ENCODE results near the gene CNGB1. TPM values are rescaled to one million over a fixed set of nuclear protein-coding genes. Genes with fewer than 3 reads are reported as not detected.

Gene CNGB1
- total and polyA plus RNA-seq, 2 of the 13 experiments (the other 11 are each of a cell fraction or from before 2014, with no cell fraction given): 0.02 to 0.15 TPM

DNA sequence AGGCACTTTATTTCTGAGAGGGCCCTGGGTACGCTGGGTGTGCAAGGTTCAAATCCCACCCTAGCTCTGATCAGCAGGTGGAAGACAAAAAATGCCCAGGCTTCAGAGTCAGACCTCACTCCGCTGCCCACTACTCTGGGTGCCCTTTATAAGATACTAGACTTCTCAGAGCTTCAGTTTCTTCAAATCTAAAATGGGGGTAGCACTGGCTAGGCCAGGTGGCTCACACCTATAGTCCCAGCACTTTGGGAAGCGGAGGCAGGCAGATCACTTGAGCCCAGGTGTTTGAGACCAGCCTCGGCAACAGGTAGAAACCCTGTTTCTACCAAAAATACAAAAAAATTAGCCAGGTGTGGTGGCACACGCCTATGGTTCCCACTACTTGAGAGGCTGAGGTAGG is 32.0 kb upstream of the CNGB1 start:
- Histone ChIP-seq H4K20me1 (ENCODE audit: insufficient read depth, low read length) (no peaks in the 10 kb centered on the region), H3K9me3 (ENCODE audit: low read length) (peaks cover 8% of the 10 kb centered on the region), H3K4me1 (ENCODE audit: insufficient read depth, low read length) (peaks cover 34% of the 10 kb centered on the region), H3K4me3 (replicated peaks in 1 of 3; ENCODE audit: insufficient read depth in 1 of 3, low read depth in 2 of 3, low read length in 3 of 3) (no peak overlapping the region), H3K27ac (ENCODE audit: extremely low read length, insufficient read depth, low read length) (no peak overlapping the region), H3K27me3 (ENCODE audit: control insufficient read depth in 1 of 2, insufficient read depth in 2 of 2, low read length in 2 of 2) (no peaks in the 10 kb centered on the region; a peak in 1 of 5 replicates), H2AFZ (ENCODE audit: low read length) (no peak overlapping the region), H3K36me3 (replicated peaks in 1 of 2; ENCODE audit: control insufficient read depth in 1 of 2, insufficient read depth in 2 of 2, low read length in 2 of 2) (peaks cover 3 to 26% of the 10 kb centered on the region in 2 experiments; a peak in 4 of 5 replicates), H3K79me2 (ENCODE audit: insufficient read depth, low read length) (peaks cover 9% of the 10 kb centered on the region), H3K9ac (ENCODE audit: insufficient read depth, low read depth, low read length) (no peak overlapping the region), H3K4me2 (ENCODE audit: low read depth, low read length) (no peak overlapping the region)
- ChIA-PET POLR2A (interaction anchor here (1.5 kb wide), 1 partner anchor 110 kb away, joined by 3 read pairs; no protein-coding TSS in a partner anchor), CTCF (ENCODE audit: low intra/inter-chr PET ratio, low total read pairs) (no interaction called here)
- FAIRE-seq (no peak), ATAC-seq (no peak), DNase-seq (ENCODE audit: low spot score) (no peak)
- intact Hi-C loops (cut with micrococcal nuclease; ENCODE audit: unreplicated experiment): loop anchor here (5.0 to 10.0 kb wide), 2 partner anchors 206 to 268 kb away; partner anchors contain the start of gene KATNB1
- in situ Hi-C loops (cut with HindIII; ENCODE audit: extremely low pct_ligation_motif_present, low pct_unique_long_range_greater_than_20kb): loop anchor here (5.0 kb wide), 2 partner anchors 106 to 246 kb away; no protein-coding TSS in a partner anchor
- WGBS (ENCODE audit: low lambda C conversion rate): 93% methylated on average over 5 of the region's 5 CpGs
- BruUV-seq (replicated peaks): TSS peak; percentile 43
- TF ChIP-seq ZNF20 (CRISPR knock-in tag; IDR thresholded peaks at IDR 0.05) (no peak), ZBTB33 (CRISPR knock-in tag; IDR thresholded peaks at IDR 0.05) (no peak), KDM3A (CRISPR knock-in tag; IDR thresholded peaks at IDR 0.05; ENCODE audit: low read depth) (no peak), NFE2L2 (IDR thresholded peaks at IDR 0.05; ENCODE audit: low read length) (no peak), ZNF207 (IDR thresholded peaks at IDR 0.05; ENCODE audit: borderline replicate concordance) (no peak), MEIS2 (CRISPR knock-in tag; IDR thresholded peaks at IDR 0.05) (no peak), RERE (CRISPR knock-in tag; IDR thresholded peaks at IDR 0.05; ENCODE audit: low read depth) (no peak), ISL2 (CRISPR knock-in tag; IDR thresholded peaks at IDR 0.05) (no peak), YY1 (IDR thresholded peaks at IDR 0.05; ENCODE audit: insufficient read depth, insufficient replicate concordance, low read depth, low read length) (no peak), ZBTB8A (CRISPR knock-in tag; IDR thresholded peaks at IDR 0.05; ENCODE audit: borderline replicate concordance, low read depth) (no peak), ZNF563 (CRISPR knock-in tag; IDR thresholded peaks at IDR 0.05) (no peak)
- TF ChIP-seq, protein P1, sequence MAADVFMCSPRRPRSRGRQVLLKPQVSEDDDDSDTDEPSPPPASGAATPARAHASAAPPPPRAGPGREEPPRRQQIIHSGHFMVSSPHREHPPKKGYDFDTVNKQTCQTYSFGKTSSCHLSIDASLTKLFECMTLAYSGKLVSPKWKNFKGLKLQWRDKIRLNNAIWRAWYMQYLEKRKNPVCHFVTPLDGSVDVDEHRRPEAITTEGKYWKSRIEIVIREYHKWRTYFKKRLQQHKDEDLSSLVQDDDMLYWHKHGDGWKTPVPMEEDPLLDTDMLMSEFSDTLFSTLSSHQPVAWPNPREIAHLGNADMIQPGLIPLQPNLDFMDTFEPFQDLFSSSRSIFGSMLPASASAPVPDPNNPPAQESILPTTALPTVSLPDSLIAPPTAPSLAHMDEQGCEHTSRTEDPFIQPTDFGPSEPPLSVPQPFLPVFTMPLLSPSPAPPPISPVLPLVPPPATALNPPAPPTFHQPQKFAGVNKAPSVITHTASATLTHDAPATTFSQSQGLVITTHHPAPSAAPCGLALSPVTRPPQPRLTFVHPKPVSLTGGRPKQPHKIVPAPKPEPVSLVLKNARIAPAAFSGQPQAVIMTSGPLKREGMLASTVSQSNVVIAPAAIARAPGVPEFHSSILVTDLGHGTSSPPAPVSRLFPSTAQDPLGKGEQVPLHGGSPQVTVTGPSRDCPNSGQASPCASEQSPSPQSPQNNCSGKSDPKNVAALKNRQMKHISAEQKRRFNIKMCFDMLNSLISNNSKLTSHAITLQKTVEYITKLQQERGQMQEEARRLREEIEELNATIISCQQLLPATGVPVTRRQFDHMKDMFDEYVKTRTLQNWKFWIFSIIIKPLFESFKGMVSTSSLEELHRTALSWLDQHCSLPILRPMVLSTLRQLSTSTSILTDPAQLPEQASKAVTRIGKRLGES (CRISPR knock-in tag; IDR thresholded peaks at IDR 0.05; ENCODE audit: borderline replicate concordance): no peak
- TF ChIP-seq, protein P2, sequence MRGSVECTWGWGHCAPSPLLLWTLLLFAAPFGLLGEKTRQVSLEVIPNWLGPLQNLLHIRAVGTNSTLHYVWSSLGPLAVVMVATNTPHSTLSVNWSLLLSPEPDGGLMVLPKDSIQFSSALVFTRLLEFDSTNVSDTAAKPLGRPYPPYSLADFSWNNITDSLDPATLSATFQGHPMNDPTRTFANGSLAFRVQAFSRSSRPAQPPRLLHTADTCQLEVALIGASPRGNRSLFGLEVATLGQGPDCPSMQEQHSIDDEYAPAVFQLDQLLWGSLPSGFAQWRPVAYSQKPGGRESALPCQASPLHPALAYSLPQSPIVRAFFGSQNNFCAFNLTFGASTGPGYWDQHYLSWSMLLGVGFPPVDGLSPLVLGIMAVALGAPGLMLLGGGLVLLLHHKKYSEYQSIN (CRISPR knock-in tag; IDR thresholded peaks at IDR 0.05; ENCODE audit: borderline replicate concordance): no peak

Measured in HepG2 (cell line).